NCI-H146 treated with DMSO at 0.1 percent for 48 hours (cell line): ENCODE measurements around the gene TASP1.

Source experiments
- DNase-seq: peaks from one replicate; lab custom pipeline; 2025; ENCODE audit not compliant: unreplicated experiment; lab: John Stamatoyannopoulos, UW

The TASP1 gene

GRCh38 chr20:13449868-13450434, 188.8 kb downstream of the TASP1 start:
- DNase-seq, result no peak

- no peak for DNase-seq
Measured at GRCh38 chr20:13447385-13448180, 191.1 kb downstream of the TASP1 start.

- no peak for DNase-seq
Measured at GRCh38 chr20:13443690-13444089, 195.0 kb downstream of the TASP1 start.

- DNase-seq, result no peak
Measured at GRCh38 chr20:13442986-13443385, 195.7 kb downstream of the TASP1 start.

DNA sequence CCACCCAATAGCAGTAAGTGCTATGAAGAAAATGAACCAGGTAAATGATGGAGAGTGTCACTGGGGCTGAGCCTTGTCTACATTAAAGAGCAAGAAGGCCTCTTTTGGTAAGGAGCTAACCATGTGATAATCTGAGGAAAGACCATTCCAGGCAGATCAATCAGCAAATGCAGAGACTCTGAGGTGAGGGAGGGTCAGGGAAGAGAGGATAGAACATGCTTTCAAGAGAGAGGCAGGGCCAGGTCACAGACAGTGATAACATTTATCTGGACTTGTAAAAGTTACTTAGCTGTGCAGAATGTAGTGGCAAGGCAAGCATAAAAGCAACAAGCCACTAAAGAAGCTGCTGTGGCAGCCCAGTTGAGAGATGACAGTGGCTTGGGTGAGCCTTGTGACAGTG, 197.3 kb downstream of the TASP1 start:
- no peak for DNase-seq

DNA sequence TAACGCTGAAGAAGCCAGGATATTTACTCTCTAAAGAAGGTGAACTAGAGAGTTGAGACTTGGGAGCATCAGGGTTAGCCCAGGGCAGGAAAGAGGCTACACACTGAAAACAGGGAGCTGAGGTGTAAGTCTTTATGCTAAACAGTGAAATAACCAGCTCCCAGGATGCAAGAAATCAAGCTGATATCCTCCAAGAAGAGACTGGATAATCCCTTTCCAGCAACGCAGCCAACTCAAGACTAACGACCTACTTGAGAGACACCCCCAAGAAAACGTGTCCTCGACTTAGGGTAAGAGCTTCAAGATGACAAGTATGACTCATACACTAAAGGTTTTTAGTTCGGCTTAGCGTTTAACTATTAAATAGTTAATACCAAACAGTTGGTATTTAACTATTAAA, 202.2 kb downstream of the TASP1 start:
- no peak for DNase-seq

GRCh38 chr20:13432126-13432525, 206.6 kb downstream of the TASP1 start:
- DNase-seq, result no peak

GRCh38 chr20:13430346-13431002, 208.3 kb downstream of the TASP1 start:
- DNase-seq, result no peak

- DNase-seq, result no peak
Measured at GRCh38 chr20:13428684-13429083, 210.0 kb downstream of the TASP1 start.

DNA sequence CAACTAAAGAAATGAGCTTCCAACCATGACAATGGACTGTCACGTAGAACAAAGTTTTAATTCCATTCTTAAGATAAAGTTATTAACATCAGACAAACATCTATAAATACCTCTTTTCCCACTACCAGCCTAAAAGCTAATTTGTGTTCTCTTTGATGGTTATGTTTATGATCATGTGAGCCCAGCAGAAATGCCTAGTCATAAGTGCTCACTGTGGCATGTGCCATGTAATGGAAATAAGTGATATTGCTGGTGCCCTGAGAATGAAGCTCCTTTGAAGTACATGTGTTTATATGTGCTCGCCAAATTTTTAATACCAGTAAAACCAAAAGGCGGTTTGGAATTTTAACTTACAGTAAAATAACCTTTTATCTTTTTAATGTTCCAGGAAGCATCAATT, 211.9 kb downstream of the TASP1 start:
- DNase-seq, result no peak

DNA sequence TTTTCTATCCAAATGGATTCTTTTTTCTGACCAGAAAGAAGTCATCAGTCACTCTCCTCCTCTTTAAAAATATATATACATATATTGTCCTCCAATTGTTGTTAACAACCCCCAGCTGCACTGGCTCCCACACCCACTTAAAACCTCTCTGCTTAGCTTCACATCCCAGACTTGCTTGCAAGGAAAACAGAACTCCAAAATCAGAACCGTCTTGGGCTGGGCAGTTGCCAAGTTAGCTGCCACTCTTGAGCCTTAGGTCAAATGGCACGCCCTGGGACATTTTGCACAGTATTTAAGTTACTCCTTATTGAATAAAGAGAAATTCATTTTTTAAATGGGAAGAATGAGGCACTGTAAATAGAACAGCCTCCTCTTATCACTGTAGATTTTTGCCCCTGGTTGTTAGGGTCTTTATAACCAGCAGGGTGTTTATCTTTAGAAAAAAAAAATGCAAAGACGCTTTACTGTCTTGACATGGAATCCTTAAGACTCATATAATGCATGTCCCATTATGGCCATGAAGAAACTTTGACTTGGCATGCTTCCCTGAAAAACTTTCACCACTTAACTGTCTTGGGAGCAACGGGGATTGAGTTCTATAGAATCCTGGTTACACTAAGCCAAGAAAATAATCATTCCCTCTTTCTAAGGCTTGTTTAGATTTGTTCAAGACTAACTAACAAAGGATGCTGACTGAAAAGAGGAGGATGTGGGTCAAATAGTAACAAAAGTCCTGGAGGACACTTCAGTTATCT, 213.2 kb downstream of the TASP1 start:
- DNase-seq, result no peak

GRCh38 chr20:13424174-13424833, 214.4 kb downstream of the TASP1 start:
- no peak for DNase-seq

GRCh38 chr20:13423472-13424173, 215.1 kb downstream of the TASP1 start:
- no peak for DNase-seq

GRCh38 chr20:13422637-13423036, 216.1 kb downstream of the TASP1 start:
- no peak for DNase-seq

DNA sequence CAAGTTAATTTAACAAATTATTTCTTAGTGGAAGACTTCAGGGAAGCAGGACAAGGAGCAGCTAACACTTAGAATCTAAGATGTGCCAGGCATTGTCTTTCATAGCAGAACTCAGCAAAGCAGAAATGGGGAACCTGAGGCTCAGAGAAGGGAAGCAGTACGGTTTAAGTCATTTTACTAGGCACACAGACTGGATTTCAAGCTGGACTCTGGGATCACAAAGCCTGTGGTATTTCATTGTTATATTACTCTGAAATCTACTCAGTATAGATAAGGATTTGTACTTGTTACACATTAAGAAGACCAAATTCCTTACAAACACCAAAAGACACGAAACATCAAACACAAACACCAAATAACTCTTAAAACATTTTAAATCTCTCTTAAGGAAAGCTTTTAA, 218.1 kb downstream of the TASP1 start:
- DNase-seq, result no peak

- DNase-seq, result no peak
Measured at GRCh38 chr20:13419477-13419876, 219.3 kb downstream of the TASP1 start.

DNA sequence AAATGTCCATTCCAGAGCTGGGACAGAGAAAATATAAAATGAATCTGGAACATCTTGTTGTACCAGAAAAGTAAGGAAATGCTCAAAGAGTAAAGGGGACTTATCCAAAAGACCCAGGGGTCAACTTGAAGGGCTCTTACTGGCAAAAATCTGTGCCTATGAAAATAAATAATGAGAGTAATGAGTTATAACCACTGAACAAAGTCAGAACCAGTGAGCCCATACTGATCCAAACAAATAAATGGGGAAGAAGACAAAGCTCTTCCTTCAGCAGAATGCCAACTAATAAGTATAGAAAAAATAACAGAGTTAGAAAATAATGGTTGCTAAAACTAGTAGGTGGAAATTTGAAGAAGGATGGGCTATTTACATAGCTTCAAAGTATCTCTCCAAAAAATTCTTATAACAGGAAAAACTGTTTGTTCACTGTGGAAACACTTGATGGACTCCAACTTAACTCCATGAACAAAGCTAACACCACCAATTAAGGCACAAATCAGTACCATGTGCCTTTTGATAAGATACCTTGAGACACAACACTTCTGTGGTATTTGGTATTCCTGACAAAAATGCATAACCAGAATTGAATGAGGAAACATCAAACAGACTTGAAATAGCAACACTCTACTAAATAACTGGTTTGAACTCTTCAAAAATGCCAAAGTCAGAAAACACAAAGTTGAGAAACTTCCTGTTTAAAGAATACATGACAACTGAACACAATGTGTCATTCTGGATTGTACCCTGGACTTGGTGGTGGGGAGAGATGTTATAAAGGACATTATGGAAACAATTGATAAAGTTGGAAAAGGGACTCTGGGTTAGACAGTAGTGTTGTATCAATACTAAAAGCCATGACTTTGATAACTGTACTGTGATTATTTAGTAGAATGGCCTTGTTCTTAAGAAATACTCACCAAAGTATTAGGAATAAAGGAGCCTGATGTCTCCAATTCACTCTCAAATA, 220.2 kb downstream of the TASP1 start:
- no peak for DNase-seq

GRCh38 chr20:13416531-13416930, 222.2 kb downstream of the TASP1 start:
- no peak for DNase-seq

GRCh38 chr20:13412806-13413445, 225.8 kb downstream of the TASP1 start:
- no peak for DNase-seq
